Subcutaneous abdominal adipose tissue (tissue), 5 donors: ENCODE measurements around the gene KLF16.

Experiments used
- H3K27ac ChIP-seq: one replicate; pipeline ENCODE4 v1.7.0; 2013; ENCODE audit warnings: low read depth, mild to moderate bottlenecking, inconsistent platforms, low read length, moderate library complexity
- H3K27me3 ChIP-seq, 5 donors: one replicate each; pipeline ENCODE4 v1.7.0; 2013; ENCODE audit warnings: low read length in 5 of 5, inconsistent platforms in 1 of 5; ENCODE audit not compliant: control insufficient read depth in 5 of 5, insufficient read depth in 4 of 5
- H3K36me3 ChIP-seq, 5 donors: one replicate each; pipeline ENCODE4 v1.7.0; 2013; ENCODE audit warnings: low read length in 5 of 5; ENCODE audit not compliant: control insufficient read depth in 5 of 5, insufficient read depth in 5 of 5
- H3K4me1 ChIP-seq, 5 donors: one replicate each; pipeline ENCODE4 v1.7.0; 2013; ENCODE audit warnings: low read length in 5 of 5, mild to moderate bottlenecking in 3 of 5, moderate library complexity in 1 of 5; ENCODE audit not compliant: control insufficient read depth in 5 of 5, insufficient read depth in 5 of 5
- H3K4me3 ChIP-seq, 5 donors: one replicate each; pipeline ENCODE4 v1.7.0; 2013; ENCODE audit warnings: low read length in 5 of 5, low read depth in 1 of 5
- H3K9ac ChIP-seq, 5 donors: one replicate each; pipeline ENCODE4 v1.7.0; 2013; ENCODE audit warnings: low read length in 5 of 5, mild to moderate bottlenecking in 4 of 5, moderate library complexity in 3 of 5
- H3K9me3 ChIP-seq, 5 donors: one replicate each; pipeline ENCODE4 v1.7.0; 2013; ENCODE audit warnings: low read length in 5 of 5; ENCODE audit not compliant: control insufficient read depth in 5 of 5
- donor health status: healthy.
- donor health status: healthy.
- donor health status: healthy.
- donor health status: healthy.
- donor health status: healthy.

KLF16 gene

GRCh38 chr19:1839658-1840540 is 23.5 kb downstream of the KLF16 start:
- Histone ChIP-seq H3K36me3 (peaks cover 0 to 9% (median 2%) of the 10 kb centered on the region in 5 donors), H3K27ac (no peak overlapping the region), H3K4me3 (peak overlapping the region in 1 of 5 donors; percentile 53), H3K4me1 (peaks cover 1 to 79% (median 64%) of the 10 kb centered on the region in 5 donors), H3K9me3 (no peaks in the 10 kb centered on the region), H3K27me3 (no peaks in the 10 kb centered on the region), H3K9ac (peak overlapping the region in 1 of 5 donors; percentile 39)

- peaks cover 1 to 70% (median 51%) of the 10 kb centered on the region in 5 donors for H3K4me1 ChIP-seq
- peak overlapping the region in 4 of 5 donors; percentile 32 to 60 (median 44) for H3K4me3 ChIP-seq
Observed at GRCh38 chr19:1837625-1838105, 25.7 kb downstream of the KLF16 start.

GRCh38 chr19:1837222-1837565 is 26.2 kb downstream of the KLF16 start:
- no peaks in the 10 kb centered on the region for H3K27me3 ChIP-seq
- peaks cover 1 to 66% (median 46%) of the 10 kb centered on the region in 5 donors for H3K4me1 ChIP-seq
- peak overlapping the region in 4 of 5 donors; percentile 32 to 60 (median 44) for H3K4me3 ChIP-seq
- H3K9me3 ChIP-seq: no peaks in the 10 kb centered on the region
- no peak overlapping the region for H3K27ac ChIP-seq
- peak overlapping the region in 2 of 5 donors; percentile 42 to 48 for H3K9ac ChIP-seq
- peaks cover 0 to 21% (median 3%) of the 10 kb centered on the region in 5 donors for H3K36me3 ChIP-seq

More at GRCh38 chr19:1837625-1838105, 25.7 kb downstream of the KLF16 start:
- Histone ChIP-seq H3K9me3 (no peaks in the 10 kb centered on the region), H3K27me3 (no peaks in the 10 kb centered on the region), H3K36me3 (peaks cover 0 to 21% (median 3%) of the 10 kb centered on the region in 5 donors), H3K27ac (no peak overlapping the region), H3K9ac (peak overlapping the region in 3 of 5 donors; percentile 42 to 55 (median 48))

GRCh38 chr19:1836458-1837221 is 26.7 kb downstream of the KLF16 start:
- Histone ChIP-seq H3K36me3 (peaks cover 0 to 25% (median 3%) of the 10 kb centered on the region in 5 donors), H3K27ac (no peak overlapping the region), H3K27me3 (no peaks in the 10 kb centered on the region), H3K9ac (peak overlapping the region in 1 of 5 donors; percentile 42), H3K9me3 (no peaks in the 10 kb centered on the region), H3K4me3 (no peak overlapping the region), H3K4me1 (peaks cover 1 to 60% (median 43%) of the 10 kb centered on the region in 5 donors)

- H3K9ac ChIP-seq: no peak overlapping the region
- peaks cover 0 to 33% (median 19%) of the 10 kb centered on the region in 5 donors for H3K4me1 ChIP-seq
- no peak overlapping the region for H3K4me3 ChIP-seq
- H3K27me3 ChIP-seq: no peaks in the 10 kb centered on the region
- peaks cover 0 to 38% (median 13%) of the 10 kb centered on the region in 5 donors for H3K36me3 ChIP-seq
- no peaks in the 10 kb centered on the region for H3K9me3 ChIP-seq
- H3K27ac ChIP-seq: no peak overlapping the region
Observed at GRCh38 chr19:1833540-1833939, 29.8 kb downstream of the KLF16 start.

GRCh38 chr19:1832046-1832663 is 31.2 kb downstream of the KLF16 start:
- Histone ChIP-seq H3K4me1 (peaks cover 0 to 19% (median 9%) of the 10 kb centered on the region in 5 donors), H3K9me3 (no peaks in the 10 kb centered on the region), H3K4me3 (no peak overlapping the region), H3K9ac (no peak overlapping the region), H3K27ac (no peak overlapping the region), H3K36me3 (peaks cover 0 to 52% (median 20%) of the 10 kb centered on the region in 5 donors), H3K27me3 (no peaks in the 10 kb centered on the region)

GRCh38 chr19:1830978-1831377 is 32.4 kb downstream of the KLF16 start:
- no peaks in the 10 kb centered on the region for H3K27me3 ChIP-seq
- no peak overlapping the region for H3K4me3 ChIP-seq
- no peak overlapping the region for H3K9ac ChIP-seq
- H3K27ac ChIP-seq: no peak overlapping the region
- no peaks in the 10 kb centered on the region for H3K9me3 ChIP-seq
- H3K36me3 ChIP-seq: peaks cover 0 to 60% (median 23%) of the 10 kb centered on the region in 5 donors
- H3K4me1 ChIP-seq: peaks cover 0 to 19% (median 8%) of the 10 kb centered on the region in 5 donors

- Histone ChIP-seq H3K9ac (no peak overlapping the region), H3K36me3 (peaks cover 0 to 64% (median 23%) of the 10 kb centered on the region in 5 donors), H3K4me3 (no peak overlapping the region), H3K27ac (no peak overlapping the region), H3K27me3 (no peaks in the 10 kb centered on the region), H3K4me1 (peaks cover 0 to 17% (median 10%) of the 10 kb centered on the region in 5 donors), H3K9me3 (no peaks in the 10 kb centered on the region)
Observed at GRCh38 chr19:1830568-1830967, 32.8 kb downstream of the KLF16 start.

- Histone ChIP-seq H3K36me3 (peaks cover 0 to 64% (median 23%) of the 10 kb centered on the region in 5 donors), H3K27me3 (no peaks in the 10 kb centered on the region), H3K9me3 (no peaks in the 10 kb centered on the region), H3K27ac (no peak overlapping the region), H3K9ac (no peak overlapping the region), H3K4me1 (peaks cover 0 to 17% (median 10%) of the 10 kb centered on the region in 5 donors), H3K4me3 (no peak overlapping the region)
Observed at GRCh38 chr19:1829958-1830357, 33.4 kb downstream of the KLF16 start.
